Left lung (tissue), 10 donors: ENCODE results near the gene NOC4L. TPM values are rescaled to one million over a fixed set of nuclear protein-coding genes. Genes with fewer than 3 reads are reported as not detected.

Experiments used
- ATAC-seq: fragments of 200-7000 bp; cut with Tn5 transposase; one replicate; pipeline ENCODE4 v1.9.1; 2020; ENCODE audit warnings: moderate library complexity
- DNase-seq, 4 donors: peaks; one replicate each; pipeline ENCODE4 v3.0.0-alpha.2; 2013 to 2020
- H3K27ac ChIP-seq, 2 donors: fragments of 200-600 bp; sonication (generic) in 1 of 2; one replicate each; pipeline versions ENCODE4 v1.5.0 to v1.8.0; 2020 to 2021
- H3K27me3 ChIP-seq, 2 donors: fragments of 200-600 bp; sonication (generic) in 1 of 2; one replicate each; pipeline versions ENCODE4 v1.5.0 to v1.8.0; 2020 to 2021
- H3K36me3 ChIP-seq, 2 donors: fragments of 200-600 bp; sonication (generic) in 1 of 2; one replicate each; pipeline versions ENCODE4 v1.5.0 to v1.8.0; 2020 to 2021
- H3K4me1 ChIP-seq, 2 donors: fragments of 200-600 bp; one replicate each; pipeline ENCODE4 v1.8.0; 2021
- H3K4me3 ChIP-seq, 2 donors: fragments of 200-600 bp; sonication (generic) in 1 of 2; one replicate each; pipeline versions ENCODE4 v1.5.0 to v1.8.0; 2020 to 2021; ENCODE audit warnings: mild to moderate bottlenecking in 1 of 2
- H3K9me3 ChIP-seq, 2 donors: fragments of 200-600 bp; sonication (generic) in 1 of 2; one replicate each; pipeline versions ENCODE4 v1.5.0 to v1.8.0; 2020 to 2021
- intact Hi-C, 2 donors: fragments of 100-400 bp; cut with DNase I; formaldehyde crosslinking; loops; one replicate each; pipeline versions ENCODE4 v1.11.2 to v1.14.2; 2022
- polyA plus RNA-seq, 6 donors: library from polyadenylated mRNA; unstranded; fragments of 120-200 nt; gene quantifications; one replicate each; pipeline ENCODE4 v1.2.1, GENCODE V29; 2013; ENCODE audit not compliant: insufficient read length in 6 of 6
- total RNA-seq, 2 donors: library from RNA; stranded (reverse); fragmentation: NEBNext Ultra II Directional; extraction: Animal tissue kit (Norgen Biotek cat#: 25700); gene quantifications; one replicate each; pipeline ENCODE4 v1.2.1, GENCODE V29; 2021
- TF ChIP-seq, protein P1 (sequence below), 2 donors: fragments of 200-600 bp; sonication (generic) in 1 of 2; IDR thresholded peaks; one replicate each; pipeline versions ENCODE4 v1.5.0 to v1.8.0; 2021; ENCODE audit warnings: antibody characterized with exemption in 2 of 2
- donor health status: DM: no; HTN: yes; CAD: no.
- donor health status: DM: no; HTN: no; CAD: no.

The NOC4L gene
- total and polyA plus RNA-seq, 8 donors: 10.6 to 19.6 (median 12.5) TPM

DNA sequence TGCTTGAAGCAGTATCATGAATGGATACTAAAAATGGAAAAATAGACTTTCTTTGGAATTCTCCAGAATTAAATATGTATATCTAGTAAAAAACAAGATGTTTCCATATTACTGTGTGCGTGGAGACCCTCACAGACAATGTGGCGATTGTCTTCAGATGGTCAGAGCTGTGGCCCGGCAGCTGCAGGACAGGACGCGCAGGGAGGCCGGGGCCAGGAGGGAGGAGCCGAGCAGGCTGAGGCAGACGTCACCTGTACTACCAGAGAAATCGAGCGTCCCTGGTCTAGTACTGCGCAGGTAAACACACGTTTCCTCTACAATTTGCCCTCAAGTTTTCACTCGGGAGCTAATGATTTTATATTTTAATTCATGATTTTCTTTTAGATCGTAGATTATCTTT, 23.0 kb upstream of the NOC4L start:
- TF ChIP-seq, protein P1, sequence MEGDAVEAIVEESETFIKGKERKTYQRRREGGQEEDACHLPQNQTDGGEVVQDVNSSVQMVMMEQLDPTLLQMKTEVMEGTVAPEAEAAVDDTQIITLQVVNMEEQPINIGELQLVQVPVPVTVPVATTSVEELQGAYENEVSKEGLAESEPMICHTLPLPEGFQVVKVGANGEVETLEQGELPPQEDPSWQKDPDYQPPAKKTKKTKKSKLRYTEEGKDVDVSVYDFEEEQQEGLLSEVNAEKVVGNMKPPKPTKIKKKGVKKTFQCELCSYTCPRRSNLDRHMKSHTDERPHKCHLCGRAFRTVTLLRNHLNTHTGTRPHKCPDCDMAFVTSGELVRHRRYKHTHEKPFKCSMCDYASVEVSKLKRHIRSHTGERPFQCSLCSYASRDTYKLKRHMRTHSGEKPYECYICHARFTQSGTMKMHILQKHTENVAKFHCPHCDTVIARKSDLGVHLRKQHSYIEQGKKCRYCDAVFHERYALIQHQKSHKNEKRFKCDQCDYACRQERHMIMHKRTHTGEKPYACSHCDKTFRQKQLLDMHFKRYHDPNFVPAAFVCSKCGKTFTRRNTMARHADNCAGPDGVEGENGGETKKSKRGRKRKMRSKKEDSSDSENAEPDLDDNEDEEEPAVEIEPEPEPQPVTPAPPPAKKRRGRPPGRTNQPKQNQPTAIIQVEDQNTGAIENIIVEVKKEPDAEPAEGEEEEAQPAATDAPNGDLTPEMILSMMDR (IDR thresholded peaks at IDR 0.05): no peak
- Histone ChIP-seq H3K27me3 (no peaks in the 10 kb centered on the region), H3K9me3 (no peaks in the 10 kb centered on the region), H3K36me3 (peaks cover 3 to 91% of the 10 kb centered on the region in 2 donors), H3K4me1 (no peaks in the 10 kb centered on the region), H3K27ac (no peak overlapping the region), H3K4me3 (no peak overlapping the region)
- no peak for ATAC-seq
- intact Hi-C loops: no loop called here
- peak in 1 of 4 donors; percentile 5 for DNase-seq

DNA sequence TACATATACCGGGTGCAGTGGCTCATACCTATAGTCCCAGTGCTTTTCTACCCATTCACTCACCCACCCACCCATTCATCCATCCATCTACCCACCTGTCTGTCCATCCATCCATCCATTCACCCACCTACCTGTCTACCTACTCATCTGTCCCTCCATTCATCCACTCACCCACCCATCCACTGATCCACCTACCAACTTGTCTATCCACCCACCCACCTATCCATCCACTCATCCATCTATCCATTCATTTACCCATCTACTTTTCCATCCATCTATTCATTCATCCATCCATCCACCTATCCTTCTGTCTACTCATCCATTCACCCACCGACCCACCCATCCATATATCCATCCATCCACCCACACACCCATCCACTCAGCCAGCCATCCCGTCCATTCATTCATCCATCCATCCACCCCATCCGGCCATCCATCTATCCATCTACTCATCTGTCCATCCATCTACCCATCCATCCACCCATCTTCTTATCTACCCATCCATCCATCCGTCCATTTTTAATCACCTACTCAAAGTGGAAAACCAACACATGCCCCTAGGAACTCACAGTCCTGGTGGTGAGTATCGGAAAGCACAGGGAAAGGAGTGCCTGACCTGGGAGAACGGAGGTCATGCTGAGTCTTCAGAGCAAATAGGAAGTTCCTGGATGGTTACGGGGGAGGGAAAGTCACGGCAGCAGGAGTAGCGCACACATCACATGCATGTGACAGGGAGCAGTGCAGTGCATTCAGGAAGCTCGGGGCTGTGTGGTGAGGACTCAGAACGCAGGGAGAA, 20.1 kb upstream of the NOC4L start:
- ATAC-seq: no peak
- Histone ChIP-seq H3K4me1 (no peaks in the 10 kb centered on the region), H3K27me3 (no peaks in the 10 kb centered on the region), H3K9me3 (peaks cover 0 to 7% of the 10 kb centered on the region in 2 donors), H3K36me3 (peaks cover 3 to 92% of the 10 kb centered on the region in 2 donors), H3K27ac (no peak overlapping the region), H3K4me3 (no peak overlapping the region)
- TF ChIP-seq, protein P1 (IDR thresholded peaks at IDR 0.05): no peak
- DNase-seq: no peak
- intact Hi-C loops: no loop called here

DNA sequence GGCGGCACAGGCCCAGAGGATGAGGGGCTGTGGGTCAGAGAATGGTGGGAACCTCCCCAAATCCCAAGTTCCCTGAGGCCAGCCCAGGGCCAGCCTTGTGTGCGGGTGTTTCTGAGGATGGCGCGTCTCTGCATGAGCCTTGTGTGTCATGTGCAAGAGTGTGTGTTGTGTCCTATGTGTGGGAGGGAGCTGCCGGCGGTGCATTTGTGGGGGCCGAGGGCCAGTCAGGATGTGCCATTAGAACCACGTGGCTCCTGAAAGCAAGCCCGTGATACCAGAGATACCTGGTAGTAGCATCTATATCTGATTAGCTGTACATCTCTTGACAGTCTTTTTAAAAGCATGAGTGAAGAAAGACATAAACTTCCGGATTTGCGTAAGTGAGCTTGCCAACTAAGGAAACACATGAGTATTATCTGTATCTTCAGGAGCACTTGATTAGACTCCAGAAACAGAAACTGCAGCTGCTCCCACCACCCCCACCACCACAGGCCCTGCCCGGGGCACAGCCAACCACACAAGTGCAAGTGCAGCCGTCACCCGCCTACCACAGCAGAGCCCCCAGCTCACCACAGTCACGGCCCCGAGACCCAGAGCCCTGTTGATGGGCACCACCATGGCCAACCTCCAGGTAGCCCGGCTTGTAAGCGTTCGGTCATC, 19.4 kb upstream of the NOC4L start:
- ATAC-seq (no peak), DNase-seq (no peak)
- TF ChIP-seq, protein P1 (IDR thresholded peaks at IDR 0.05): no peak
- H3K4me3 ChIP-seq: no peak overlapping the region
- H3K27me3 ChIP-seq: no peaks in the 10 kb centered on the region
- H3K9me3 ChIP-seq: peaks cover 0 to 7% of the 10 kb centered on the region in 2 donors
- peaks cover 3 to 91% of the 10 kb centered on the region in 2 donors for H3K36me3 ChIP-seq
- H3K4me1 ChIP-seq: no peaks in the 10 kb centered on the region
- H3K27ac ChIP-seq: no peak overlapping the region
- intact Hi-C loops: no loop called here

DNA sequence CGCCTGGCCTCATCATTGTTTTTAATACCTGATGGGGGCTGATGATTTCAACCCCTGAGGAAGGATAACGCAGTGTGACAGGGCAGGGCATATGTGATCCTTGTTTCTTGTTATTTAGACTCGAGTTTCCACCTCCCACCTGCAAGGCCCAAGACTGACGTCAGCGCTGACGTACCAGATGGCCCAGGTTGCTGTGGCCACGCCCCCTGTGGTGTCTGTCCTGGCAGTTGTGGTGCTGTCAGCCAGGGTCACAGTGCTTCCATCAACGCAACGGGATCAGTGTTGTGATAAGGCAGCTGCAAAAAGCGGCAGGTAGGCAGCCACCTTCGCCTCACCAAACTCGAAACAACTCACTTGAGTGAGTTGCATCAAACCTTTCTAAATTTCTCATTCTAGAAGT, 18.5 kb upstream of the NOC4L start:
- no peaks in the 10 kb centered on the region for H3K4me1 ChIP-seq
- intact Hi-C loops: no loop called here
- H3K27me3 ChIP-seq: no peaks in the 10 kb centered on the region
- DNase-seq (no peak), ATAC-seq (no peak)
- H3K4me3 ChIP-seq: no peak overlapping the region
- peaks cover 3 to 83% of the 10 kb centered on the region in 2 donors for H3K36me3 ChIP-seq
- TF ChIP-seq, protein P1 (IDR thresholded peaks at IDR 0.05): no peak
- H3K27ac ChIP-seq: no peak overlapping the region
- H3K9me3 ChIP-seq: peaks cover 0 to 7% of the 10 kb centered on the region in 2 donors

DNA sequence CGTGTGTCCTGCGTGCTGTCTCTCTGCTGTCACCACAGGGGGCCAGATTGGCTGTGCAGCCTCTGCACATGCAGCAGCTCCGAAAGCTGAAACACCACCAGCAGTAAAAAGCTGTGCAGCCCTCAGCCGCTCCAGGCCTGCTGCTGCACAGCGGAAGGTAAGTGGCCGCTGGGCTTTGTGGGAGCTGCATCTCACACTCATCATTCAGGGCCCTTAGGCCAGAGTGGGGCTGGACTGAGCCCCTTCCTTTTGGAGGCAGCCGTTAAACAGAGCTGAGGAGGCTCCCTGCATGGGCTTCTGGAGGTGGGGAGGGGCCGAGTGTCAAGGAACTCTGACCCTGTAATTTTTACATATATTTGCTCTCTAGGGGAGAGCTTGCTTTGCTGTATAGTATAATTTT, 17.2 kb upstream of the NOC4L start:
- Histone ChIP-seq H3K27ac (no peak overlapping the region), H3K36me3 (peaks cover 3 to 71% of the 10 kb centered on the region in 2 donors), H3K4me3 (no peak overlapping the region), H3K27me3 (no peaks in the 10 kb centered on the region), H3K4me1 (no peaks in the 10 kb centered on the region), H3K9me3 (peaks cover 0 to 7% of the 10 kb centered on the region in 2 donors)
- intact Hi-C loops: no loop called here
- TF ChIP-seq, protein P1 (IDR thresholded peaks at IDR 0.05): no peak
- no peak for DNase-seq
- no peak for ATAC-seq
